Transverse colon (tissue), 4 donors: Measurements from ENCODE around the gene FBXL19. TPM values are rescaled to one million over a fixed set of nuclear protein-coding genes. Genes with fewer than 3 reads are reported as not detected.
"Not testable (repeated sequence)": the region's sequence is repeated elsewhere in the genome, so short reads cannot be mapped to it uniquely, and the experiment has no call there.

ENCODE experiments used
- DNase-seq: peaks from one replicate; pipeline ENCODE4 v3.0.0-alpha.2; 2019
- H3K27ac ChIP-seq, 4 donors: fragments of 200-600 bp; sonication (generic); 2 replicates each; pipeline ENCODE4 v1.5.1; 2016 to 2018; ENCODE audit warnings: inconsistent platforms in 4 of 4
- H3K27me3 ChIP-seq: fragments of 200-600 bp; sonication (generic); 2 replicates; pipeline ENCODE4 v1.5.1; 2017; ENCODE audit warnings: inconsistent platforms
- H3K36me3 ChIP-seq, 4 donors: fragments of 200-600 bp; sonication (generic); 2 replicates each; pipeline ENCODE4 v1.5.1; 2017 to 2019; ENCODE audit warnings: inconsistent platforms in 4 of 4
- H3K4me1 ChIP-seq, 4 donors: fragments of 200-600 bp; sonication (generic); 2 replicates each; pipeline ENCODE4 v1.5.1; 2017 to 2020; ENCODE audit warnings: inconsistent platforms in 4 of 4
- H3K4me3 ChIP-seq, 4 donors: fragments of 200-600 bp; sonication (generic); 1 replicate in 1 of 4; 2 replicates in 3 of 4; pipeline versions ENCODE4 v1.5.1 to v1.6.1; 2017 to 2019; ENCODE audit warnings: inconsistent platforms in 4 of 4
- H3K9me3 ChIP-seq, 2 donors: fragments of 200-600 bp; sonication (generic); 2 replicates each; pipeline ENCODE4 v1.5.1; 2017 to 2019; ENCODE audit warnings: inconsistent platforms in 2 of 2
- CTCF ChIP-seq, 5 experiments: fragments of 200-600 bp in 3 of 5; fragments of 450-650 bp in 2 of 5; sonication (generic) in 3 of 5; IDR thresholded peaks; 1 replicate in 2 of 5; 2 replicates in 3 of 5; pipeline ENCODE4 v1.5.1; 2016 to 2017; ENCODE audit warnings: antibody characterized with exemption in 5 of 5, inconsistent platforms in 3 of 5, mild to moderate bottlenecking in 2 of 5, moderate library complexity in 1 of 5
- EP300 ChIP-seq: sonication (generic); formaldehyde crosslinking; IDR thresholded peaks from one replicate; pipeline ENCODE4 v1.6.1; 2017; ENCODE audit warnings: antibody characterized with exemption, low read depth
- POLR2A ChIP-seq: fragments of 450-650 bp; IDR thresholded peaks from one replicate; pipeline ENCODE4 v1.6.1; 2016; ENCODE audit warnings: antibody characterized with exemption, mild to moderate bottlenecking, moderate library complexity
- POLR2AphosphoS5 ChIP-seq, 3 donors: sonication (generic); formaldehyde crosslinking; IDR thresholded peaks; one replicate each; pipeline ENCODE4 v1.6.1; 2016; ENCODE audit warnings: antibody characterized with exemption in 3 of 3
- WGBS, 2 donors: methylation state at CpG; one replicate each; pipeline ENCODE4 v1.1.5; 2018; ENCODE audit warnings: low coverage in 1 of 2; 5-methylcytosine and 5-hydroxymethylcytosine counted together
- in situ Hi-C, 4 donors: fragments of 200-750 bp; cut with MboI; loops; one replicate each; pipeline versions ENCODE4 v1.15.0 to v1.15.1; 2017; ENCODE audit warnings: low sequenced_read_pairs in 3 of 4, low pct_ligation_motif_present in 1 of 4, low pct_unique_long_range_greater_than_20kb in 1 of 4
- intact Hi-C: fragments of 100-400 bp; cut with DNase I; formaldehyde crosslinking; loops from one replicate; pipeline ENCODE4 v1.15.1; 2023; ENCODE audit warnings: low total_unique reads
- total RNA-seq, 4 donors: library from RNA; depleted of rRNA; stranded (reverse); fragments of >200 nt; gene quantifications; one replicate each; pipeline ENCODE4 v1.1.0, GENCODE V29; 2016

Gene FBXL19
- total RNA-seq, 4 donors from 2014 or later, result 19.3 to 45.3 (median 20.3) TPM

GRCh38 chr16:30888856-30889499 lies 34.4 kb upstream of the FBXL19 start:
- no peak for DNase-seq
- TF ChIP-seq EP300 (no peak), CTCF (IDR thresholded peaks at IDR 0.05) (no peak), POLR2AphosphoS5 (IDR thresholded peaks at IDR 0.05) (no peak), POLR2A (no peak)
- intact Hi-C loops, result no loop called here
- in situ Hi-C loops, result no loop called here
- Histone ChIP-seq H3K9me3 (no peaks in the 10 kb centered on the region), H3K4me3 (no peak overlapping the region), H3K4me1 (peaks cover 9 to 13% (median 12%) of the 10 kb centered on the region in 4 donors), H3K36me3 (peaks cover 0 to 23% (median 4%) of the 10 kb centered on the region in 4 donors), H3K27ac (no peak overlapping the region), H3K27me3 (no peaks in the 10 kb centered on the region)
- 86 to 100% methylated on average over 1 to 8 of the region's 8 CpGs for WGBS, 2 donors

GRCh38 chr16:30889721-30890120 lies 33.7 kb upstream of the FBXL19 start:
- peaks cover 13 to 19% (median 18%) of the 10 kb centered on the region in 4 donors for H3K4me1 ChIP-seq
- H3K36me3 ChIP-seq, result peaks cover 0 to 23% (median 4%) of the 10 kb centered on the region in 4 donors
- no peak overlapping the region for H3K27ac ChIP-seq
- H3K4me3 ChIP-seq, result no peak overlapping the region
- TF ChIP-seq POLR2AphosphoS5 (IDR thresholded peaks at IDR 0.05), result no peak
- no peak for TF ChIP-seq POLR2A
- no peak for TF ChIP-seq EP300
- no peak for TF ChIP-seq CTCF (IDR thresholded peaks at IDR 0.05)
- H3K27me3 ChIP-seq, result no peaks in the 10 kb centered on the region
- in situ Hi-C loops (no loop called here), intact Hi-C loops (no loop called here)
- WGBS, 2 donors, result 70 to 89% methylated on average over 2 to 5 of the region's 5 CpGs
- no peak for DNase-seq
- no peaks in the 10 kb centered on the region for H3K9me3 ChIP-seq

- 89 to 90% methylated on average over 12 to 15 of the region's 15 CpGs for WGBS, 2 donors
- Histone ChIP-seq H3K36me3 (peaks cover 0 to 18% (median 0%) of the 10 kb centered on the region in 4 donors), H3K4me1 (peaks cover 19 to 35% (median 27%) of the 10 kb centered on the region in 4 donors)
- H3K27me3 ChIP-seq, H3K9me3 ChIP-seq, DNase-seq, H3K27ac ChIP-seq, H3K4me3 ChIP-seq, in situ Hi-C loops, intact Hi-C loops: not testable (repeated sequence)
Measured at GRCh38 chr16:30891043-30891823, 32.1 kb upstream of the FBXL19 start.

- H3K36me3 ChIP-seq, result peaks cover 0 to 13% (median 0%) of the 10 kb centered on the region in 4 donors
- in situ Hi-C loops, result no loop called here
- peak overlapping the region; percentile 83 to 96 (median 86) for H3K4me3 ChIP-seq
- WGBS, 2 donors, result 67% methylated on average over 20 of the region's 20 CpGs; no CpG with 5 or more reads in 1 of the 2 donors
- H3K27ac ChIP-seq, result peak overlapping the region; percentile 89 to 94 (median 91)
- TF ChIP-seq POLR2A (no peak), CTCF (IDR thresholded peaks at IDR 0.05) (no peak), EP300 (no peak), POLR2AphosphoS5 (IDR thresholded peaks at IDR 0.05) (no peak)
- H3K4me1 ChIP-seq, result peaks cover 19 to 42% (median 31%) of the 10 kb centered on the region in 4 donors
- DNase-seq, result no peak
- no peaks in the 10 kb centered on the region for H3K27me3 ChIP-seq
- no peaks in the 10 kb centered on the region for H3K9me3 ChIP-seq
- intact Hi-C loops, result loop anchor here (2.0 kb wide), 1 partner anchor 16 kb away; no protein-coding TSS in a partner anchor
Measured at GRCh38 chr16:30892670-30893416, 30.5 kb upstream of the FBXL19 start.
